ENCODE measurements around the gene CHDH.

Gene CHDH

GRCh38 chr3:53798144-53798543 is 48.1 kb downstream of the CHDH start:
- DNase-seq (ENCODE audit: low read depth), result no peak
- TF ChIP-seq CTCF (conservative IDR thresholded peaks at IDR 0.05; ENCODE audit: low read depth, low read length), result no peak
- no peak overlapping the region for H3K4me3 ChIP-seq (ENCODE audit: low read depth, low read length)

- no peak for TF ChIP-seq CTCF (conservative IDR thresholded peaks at IDR 0.05; ENCODE audit: low read depth, low read length)
- H3K4me3 ChIP-seq (ENCODE audit: low read depth, low read length), result no peak overlapping the region
- DNase-seq (ENCODE audit: low read depth), result no peak
These were observed 50.2 kb downstream of the CHDH start for GRCh38 chr3:53795789-53796560.

- no peak for DNase-seq (ENCODE audit: low read depth)
- H3K4me3 ChIP-seq (ENCODE audit: low read depth, low read length), result no peak overlapping the region
- TF ChIP-seq CTCF (conservative IDR thresholded peaks at IDR 0.05; ENCODE audit: low read depth, low read length), result no peak
These were observed 51.0 kb downstream of the CHDH start for GRCh38 chr3:53795176-53795575.

GRCh38 chr3:53794597-53794996 is 51.6 kb downstream of the CHDH start:
- DNase-seq (ENCODE audit: low read depth), result peak; percentile 14
- TF ChIP-seq CTCF (conservative IDR thresholded peaks at IDR 0.05; ENCODE audit: low read depth, low read length), result no peak

GRCh38 chr3:53792866-53793265 is 53.4 kb downstream of the CHDH start:
- no peak overlapping the region for H3K4me3 ChIP-seq (ENCODE audit: low read depth, low read length)
- DNase-seq (ENCODE audit: low read depth), result no peak
- TF ChIP-seq CTCF (conservative IDR thresholded peaks at IDR 0.05; ENCODE audit: low read depth, low read length), result no peak

More at GRCh38 chr3:53794597-53794996, 51.6 kb downstream of the CHDH start:
- H3K4me3 ChIP-seq (ENCODE audit: low read depth, low read length), result no peak overlapping the region

GRCh38 chr3:53791317-53791716 is 54.9 kb downstream of the CHDH start:
- no peak for TF ChIP-seq CTCF (conservative IDR thresholded peaks at IDR 0.05; ENCODE audit: low read depth, low read length)
- no peak overlapping the region for H3K4me3 ChIP-seq (ENCODE audit: low read depth, low read length)
- DNase-seq (ENCODE audit: low read depth), result no peak

- H3K4me3 ChIP-seq (ENCODE audit: low read depth, low read length), result no peak overlapping the region
- no peak for TF ChIP-seq CTCF (conservative IDR thresholded peaks at IDR 0.05; ENCODE audit: low read depth, low read length)
- DNase-seq (ENCODE audit: low read depth), result no peak
These were observed 55.7 kb downstream of the CHDH start for GRCh38 chr3:53790470-53790869.

Data from choroid plexus epithelial cell (primary cell).